SK-N-SH (cell line): Measurements from ENCODE around the gene ZBTB46. TPM values are rescaled to one million over a fixed set of nuclear protein-coding genes. Genes with fewer than 3 reads are reported as not detected.

Source experiments
- CTCF ChIA-PET: fragments of 300-600, 350-600 bp; formaldehyde crosslinking; extraction: SDS; loops from one replicate; lab custom pipeline; 2021; lab: Yijun Ruan, JAX
- POLR2A ChIA-PET: fragments of 350-600 bp; sonication (Branson Sonifier 250); formaldehyde crosslinking; extraction: SDS; loops from one replicate; lab custom pipeline; 2020; ENCODE audit warnings: antibody characterized with exemption, inconsistent platforms; lab: Yijun Ruan, JAX
- DNase-seq: peaks from one replicate; pipeline ENCODE4 v3.0.0; 2012
- H2AFZ ChIP-seq: fragments of 200-600 bp; sonication (generic); 2 replicates; pipeline ENCODE4 v1.8.1; 2016; ENCODE audit warnings: antibody characterized with exemption, mild to moderate bottlenecking, low read depth
- H3F3A ChIP-seq: fragments of 200-600 bp; sonication (generic); replicated peaks from 2 replicates; pipeline ENCODE3; 2016; ENCODE audit warnings: antibody characterized with exemption, mild to moderate bottlenecking; ENCODE audit not compliant: insufficient read depth
- H3K27ac ChIP-seq, 2 experiments: fragments of 200-500 bp in 1 of 2; fragments of 200-600 bp in 1 of 2; sonication (Bioruptor generic) in 1 of 2; sonication (generic), shearing (Covaris generic) in 1 of 2; 2 replicates each; pipeline versions ENCODE4 v1.5.1 to v1.6.1; 2014 to 2016; ENCODE audit warnings: low read depth in 2 of 2, inconsistent platforms in 1 of 2, low read length in 1 of 2, mild to moderate bottlenecking in 1 of 2, mixed read lengths in 1 of 2
- H3K27me3 ChIP-seq: fragments of 200-600 bp; sonication (generic), shearing (Covaris generic); 2 replicates; pipeline ENCODE4 v1.6.1; 2016; ENCODE audit warnings: mixed run types; ENCODE audit not compliant: insufficient read depth
- H3K36me3 ChIP-seq, 2 experiments: fragments of 200-500 bp in 1 of 2; fragments of 200-600 bp in 1 of 2; sonication (Bioruptor generic) in 1 of 2; sonication (generic) in 1 of 2; replicated peaks in 1 of 2; 2 replicates each; pipeline versions ENCODE3 to v1.5.1; 2014 to 2016; ENCODE audit warnings: low read length in 1 of 2, mild to moderate bottlenecking in 1 of 2; ENCODE audit not compliant: insufficient read depth in 2 of 2, control insufficient read depth in 1 of 2
- H3K4me1 ChIP-seq, 2 experiments: fragments of 200-500 bp in 1 of 2; fragments of 200-600 bp in 1 of 2; sonication (Bioruptor generic) in 1 of 2; sonication (generic), shearing (Covaris generic) in 1 of 2; 2 replicates each; pipeline versions ENCODE4 v1.5.1 to v1.6.1; 2014 to 2016; ENCODE audit warnings: low read depth in 1 of 2, low read length in 1 of 2, mixed run types in 1 of 2; ENCODE audit not compliant: insufficient read depth in 2 of 2, control insufficient read depth in 1 of 2
- H3K4me2 ChIP-seq: fragments of 200-600 bp; sonication (generic), shearing (Covaris generic); 2 replicates; pipeline ENCODE4 v1.6.1; 2017; ENCODE audit warnings: mixed run types
- H3K4me3 ChIP-seq, 2 experiments: fragments of 200-500 bp in 1 of 2; fragments of 200-600 bp in 1 of 2; sonication (Bioruptor generic) in 1 of 2; sonication (generic), shearing (Covaris generic) in 1 of 2; 2 replicates each; pipeline versions ENCODE4 v1.5.1 to v1.8.1; 2014 to 2016; ENCODE audit warnings: low read depth in 2 of 2, inconsistent platforms in 1 of 2, low read length in 1 of 2, mild to moderate bottlenecking in 1 of 2, mixed read lengths in 1 of 2, moderate library complexity in 1 of 2
- H3K79me2 ChIP-seq: fragments of 200-600 bp; sonication (generic); 2 replicates; pipeline ENCODE4 v1.8.1; 2017; ENCODE audit warnings: mild to moderate bottlenecking; ENCODE audit not compliant: insufficient read depth
- H3K9ac ChIP-seq: fragments of 200-600 bp; sonication (generic); 2 replicates; pipeline ENCODE4 v1.6.1; 2017; ENCODE audit warnings: mixed run types
- H3K9me2 ChIP-seq: fragments of 200-600 bp; sonication (generic); 2 replicates; pipeline ENCODE4 v1.6.1; 2017; ENCODE audit warnings: mixed run types
- H3K9me3 ChIP-seq: fragments of 200-600 bp; sonication (generic); 2 replicates; pipeline ENCODE4 v1.6.1; 2017; ENCODE audit warnings: mixed run types, mild to moderate bottlenecking, moderate library complexity
- H4K20me1 ChIP-seq: fragments of 200-600 bp; sonication (generic); 2 replicates; pipeline ENCODE4 v1.6.1; 2017; ENCODE audit warnings: mild to moderate bottlenecking, mixed run types; ENCODE audit not compliant: insufficient read depth
- GABPA ChIP-seq: IDR thresholded peaks from 2 replicates; pipeline ENCODE4 v1.4.0; 2012; ENCODE audit warnings: low read depth, mild to moderate bottlenecking
- JUND ChIP-seq: IDR thresholded peaks from 2 replicates; pipeline ENCODE4 v1.4.0; 2012
- MEF2A ChIP-seq: IDR thresholded peaks from 2 replicates; pipeline ENCODE4 v1.4.0; 2012; ENCODE audit warnings: low read depth, borderline replicate concordance
- NRF1 ChIP-seq: IDR thresholded peaks from 2 replicates; pipeline ENCODE4 v1.6.1; 2012; ENCODE audit warnings: low read depth, mild to moderate bottlenecking, low read length
- POLR2AphosphoS5 ChIP-seq: IDR thresholded peaks from 2 replicates; pipeline ENCODE4 v1.6.1; 2012; ENCODE audit warnings: low read depth, low read length
- RAD21 ChIP-seq: IDR thresholded peaks from 2 replicates; pipeline ENCODE4 v1.6.1; 2012; ENCODE audit warnings: mild to moderate bottlenecking, low read length
- REST ChIP-seq: IDR thresholded peaks from 2 replicates; pipeline ENCODE4 v1.6.1; 2012; ENCODE audit warnings: mild to moderate bottlenecking, low read depth, low read length, moderate library complexity
- RFX5 ChIP-seq: IDR thresholded peaks from 2 replicates; pipeline ENCODE4 v1.6.1; 2012; ENCODE audit warnings: mild to moderate bottlenecking, improper control_type of control experiment, low read length
- RXRA ChIP-seq: IDR thresholded peaks from 2 replicates; pipeline ENCODE4 v1.4.0; 2012; ENCODE audit warnings: low read depth, mild to moderate bottlenecking, borderline replicate concordance
- TCF12 ChIP-seq: IDR thresholded peaks from 2 replicates; pipeline ENCODE4 v1.4.0; 2012
- YY1 ChIP-seq: IDR thresholded peaks from 2 replicates; pipeline ENCODE4 v1.4.0; 2012; ENCODE audit warnings: low read depth, mild to moderate bottlenecking
- WGBS: methylation state at CpG from one replicate; pipeline ENCODE4 v1.1.6; 2017; ENCODE audit warnings: low lambda C conversion rate; 5-methylcytosine and 5-hydroxymethylcytosine counted together
- polyA plus RNA-seq, 3 experiments: library from polyadenylated mRNA; depleted of rRNA; stranded (reverse); fragments of >200 nt; gene quantifications; 2 replicates each; pipeline ENCODE4 v1.2.3, GENCODE V29; 2012
- TF ChIP-seq, protein P1 (sequence below): IDR thresholded peaks from 2 replicates; pipeline ENCODE4 v1.4.0; 2012; ENCODE audit warnings: low read depth, borderline replicate concordance

Gene ZBTB46
- polyA plus RNA-seq, 1 of the 3 experiments (the other 2 are of a cell fraction): 0.15 TPM

GRCh38 chr20:63718996-63719395, 112.1 kb downstream of the ZBTB46 start (continued):
- TF ChIP-seq RFX5 (no peak), RAD21 (no peak), GABPA (no peak), TCF12 (no peak), JUND (no peak), POLR2AphosphoS5 (no peak), NRF1 (no peak)
- TF ChIP-seq, protein P1, sequence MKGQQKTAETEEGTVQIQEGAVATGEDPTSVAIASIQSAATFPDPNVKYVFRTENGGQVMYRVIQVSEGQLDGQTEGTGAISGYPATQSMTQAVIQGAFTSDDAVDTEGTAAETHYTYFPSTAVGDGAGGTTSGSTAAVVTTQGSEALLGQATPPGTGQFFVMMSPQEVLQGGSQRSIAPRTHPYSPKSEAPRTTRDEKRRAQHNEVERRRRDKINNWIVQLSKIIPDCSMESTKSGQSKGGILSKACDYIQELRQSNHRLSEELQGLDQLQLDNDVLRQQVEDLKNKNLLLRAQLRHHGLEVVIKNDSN: no peak

GRCh38 chr20:63714858-63715257, 116.2 kb downstream of the ZBTB46 start:
- Histone ChIP-seq H3K79me2 (peaks cover 100% of the 10 kb centered on the region), H3K4me2 (no peak overlapping the region), H3K4me3 (no peak overlapping the region), H3K9me2 (no peaks in the 10 kb centered on the region), H3K9ac (no peak overlapping the region)
- no peak for TF ChIP-seq YY1
- no peak for TF ChIP-seq GABPA
- TF ChIP-seq JUND: no peak
- no peak for TF ChIP-seq TCF12
- TF ChIP-seq MEF2A: no peak
- TF ChIP-seq, all 33 proteins: peak for 0
- Histone ChIP-seq H2AFZ (no peak overlapping the region), H3K4me1 (no peaks in the 10 kb centered on the region), H3K27me3 (no peaks in the 10 kb centered on the region), H3K27ac (no peak overlapping the region), H3K9me3 (peaks cover 7% of the 10 kb centered on the region), H3F3A (peaks cover 4% of the 10 kb centered on the region), H3K36me3 (peaks cover 22 to 85% of the 10 kb centered on the region in 2 experiments), H4K20me1 (0 out of 2 replicates have a peak, but pooled peaks cover 3% of the 10 kb centered on the region)
- no peak for DNase-seq
- CTCF ChIA-PET: no interaction called here
- POLR2A ChIA-PET: no interaction called here
- WGBS: 94% methylated on average over 5 of the region's 5 CpGs

DNA sequence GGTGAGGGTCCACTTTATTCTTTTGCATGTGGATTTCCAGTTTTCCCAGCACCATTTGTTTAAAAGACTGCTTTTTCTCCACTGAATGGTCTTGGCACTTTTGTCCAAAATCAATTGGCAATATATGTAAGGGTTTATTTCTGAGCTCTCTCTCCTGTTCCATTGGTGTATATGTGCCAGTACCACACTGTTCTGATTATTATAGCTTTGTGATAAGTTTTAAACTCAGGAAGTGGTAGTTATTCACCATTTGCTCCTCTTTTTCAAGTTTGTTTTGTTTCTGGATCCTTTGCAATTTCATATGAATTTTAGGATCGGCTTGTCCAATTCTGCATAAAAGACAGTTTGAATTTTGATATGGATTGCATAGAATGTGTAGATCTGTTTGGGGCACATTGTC, 118.9 kb downstream of the ZBTB46 start:
- Histone ChIP-seq H3K4me1 (peaks cover 0 to 9% of the 10 kb centered on the region in 2 experiments; a peak in 1 of 4 replicates), H3F3A (peaks cover 4% of the 10 kb centered on the region), H4K20me1 (0 out of 2 replicates have a peak, but pooled peaks cover 3% of the 10 kb centered on the region), H3K4me3 (no peak overlapping the region), H3K27ac (no peak overlapping the region), H3K79me2 (peaks cover 99% of the 10 kb centered on the region), H3K9ac (no peak overlapping the region), H3K4me2 (no peak overlapping the region), H3K9me2 (no peaks in the 10 kb centered on the region), H3K36me3 (peaks cover 21 to 69% of the 10 kb centered on the region in 2 experiments), H3K27me3 (no peaks in the 10 kb centered on the region), H2AFZ (no peak overlapping the region), H3K9me3 (peaks cover 7% of the 10 kb centered on the region)
- ChIA-PET CTCF (interaction anchor here (1.1 to 1.4 kb wide), 2 partner anchors 174 to 261 kb away, joined by 3 to 5 read pairs; no protein-coding TSS in a partner anchor), POLR2A (no interaction called here)
- DNase-seq: no peak
- WGBS: 88% methylated on average over 1 of the region's 1 CpG
- no peak for TF ChIP-seq REST
- TF ChIP-seq RXRA: no peak
- no peak for TF ChIP-seq RAD21
- TF ChIP-seq, all 33 proteins: peak for 0
